GM19372 (cell line): ENCODE data around the gene ST3GAL3.

Source experiments
- ATAC-seq: cut with Tn5 transposase; IDR thresholded peaks from one replicate; pipeline ENCODE4 v1.9.1; 2021; ENCODE audit warnings: mild to moderate bottlenecking, low read depth, moderate library complexity; ENCODE audit not compliant: unreplicated experiment

ST3GAL3 gene

GRCh38 chr1:43974443-43975248 is 267.3 kb downstream of the ST3GAL3 start, which contains the start of gene ATP6V0B:
ATP6V0B (plus strand) TSS chr1:43974960; CDS start chr1:43975041, 81 bp downstream.
- peak; percentile 63 for ATAC-seq

GRCh38 chr1:43975249-43975961 is 268.1 kb downstream of the ST3GAL3 start:
- ATAC-seq, result no peak

GRCh38 chr1:43976045-43976444 is 268.7 kb downstream of the ST3GAL3 start:
- ATAC-seq, result no peak

GRCh38 chr1:43976890-43977289 is 269.6 kb downstream of the ST3GAL3 start:
- ATAC-seq, result no peak

- ATAC-seq, result no peak
Observed at GRCh38 chr1:43977376-43978263, 270.3 kb downstream of the ST3GAL3 start.

- no peak for ATAC-seq
Observed at GRCh38 chr1:43978264-43978550, 270.9 kb downstream of the ST3GAL3 start.

- ATAC-seq, result no peak
Observed at GRCh38 chr1:43978551-43979260, 271.4 kb downstream of the ST3GAL3 start, which contains the start of gene B4GALT2. B4GALT2 (plus strand) TSS chr1:43979210; CDS start chr1:43981161, 1,951 bp downstream.

- ATAC-seq, result no peak
Observed at GRCh38 chr1:43979261-43979527, 271.9 kb downstream of the ST3GAL3 start.

- ATAC-seq, result no peak
Observed at GRCh38 chr1:43979528-43980254, 272.4 kb downstream of the ST3GAL3 start.

- no peak for ATAC-seq
Observed at GRCh38 chr1:43980255-43981134, 273.2 kb downstream of the ST3GAL3 start.
